ENCODE data around the gene PCGF2. TPM values are rescaled to one million over a fixed set of nuclear protein-coding genes. Genes with fewer than 3 reads are reported as not detected.

Gene PCGF2
- total RNA-seq, 1 experiment from 2014 or later: 0.88 TPM

DNA sequence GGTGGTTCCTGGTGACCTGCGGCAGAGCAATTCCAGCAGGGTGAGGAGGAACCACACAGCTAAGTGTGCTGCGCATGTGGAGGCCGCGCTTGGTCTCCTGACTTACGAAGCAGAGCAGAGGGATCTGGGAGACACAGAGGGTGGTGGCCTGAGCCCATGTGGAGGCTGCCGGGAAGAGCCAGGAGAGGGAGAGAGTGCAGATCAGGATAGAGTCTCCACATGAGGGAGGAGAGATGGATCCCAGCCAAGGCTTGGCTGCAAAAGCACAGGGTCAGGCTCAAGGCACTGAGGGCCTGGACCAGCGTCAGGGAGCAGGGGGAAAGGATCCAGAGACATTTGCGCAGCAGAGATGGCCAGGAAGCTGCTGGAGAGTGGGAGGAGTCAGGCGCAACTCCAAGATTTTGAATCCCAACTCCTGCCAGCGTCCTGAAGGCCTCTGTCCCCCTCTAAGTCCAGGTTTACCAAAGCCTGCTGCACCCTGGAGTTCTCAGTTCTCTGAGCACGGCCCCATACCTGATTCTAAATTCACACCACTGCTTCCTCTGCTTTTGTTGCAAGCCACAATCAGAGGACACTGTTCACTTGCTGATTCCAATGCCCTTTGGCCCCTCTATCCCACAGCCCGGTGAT, 54.3 kb downstream of the PCGF2 start:
- no peak for DNase-seq (ENCODE audit: low read depth)
- in situ Hi-C loops (cut with HindIII; ENCODE audit: low pct_unique_long_range_greater_than_20kb, low sequenced_read_pairs): no loop called here

DNA sequence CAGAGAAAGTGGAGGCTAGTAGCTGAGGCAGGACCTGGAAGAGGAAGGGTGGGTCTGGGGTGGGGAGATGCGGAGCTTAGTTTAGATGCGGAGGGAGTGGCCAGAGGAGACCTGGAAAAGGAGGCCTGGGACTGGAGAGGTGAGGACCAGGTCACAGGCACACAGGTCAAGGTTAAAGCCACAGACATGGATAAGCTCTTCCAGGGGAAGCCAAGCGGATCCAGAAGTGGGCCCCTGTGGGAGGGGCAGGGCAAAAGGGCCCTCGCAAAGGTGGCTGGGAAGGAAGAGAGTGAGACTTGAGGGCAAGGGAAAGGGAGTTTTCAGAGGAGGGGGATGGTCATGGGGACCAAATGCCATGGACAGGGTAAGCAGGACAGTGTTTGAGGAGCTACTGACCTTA, 57.0 kb downstream of the PCGF2 start:
- DNase-seq (ENCODE audit: low read depth): no peak
- in situ Hi-C loops (cut with HindIII; ENCODE audit: low pct_unique_long_range_greater_than_20kb, low sequenced_read_pairs): no loop called here

DNA sequence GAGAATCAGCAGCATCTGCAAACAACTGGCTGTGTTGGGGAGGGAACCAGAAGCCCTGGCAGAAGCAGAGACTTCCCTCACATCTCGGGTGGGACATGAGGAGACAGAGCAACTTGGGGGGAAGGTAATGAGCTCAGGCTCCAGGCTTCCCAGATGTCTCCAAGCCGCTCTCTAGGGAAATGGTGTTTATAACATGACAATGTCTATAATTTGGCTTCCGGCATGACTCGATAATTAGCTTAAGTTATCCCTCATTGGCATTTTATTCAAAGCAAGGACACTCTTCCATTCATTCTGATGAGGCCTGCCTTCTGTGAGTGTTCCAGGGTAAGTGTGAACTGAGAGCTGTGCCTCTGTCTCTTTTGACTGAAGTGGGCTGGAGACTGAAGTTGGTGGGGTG, 57.8 kb downstream of the PCGF2 start:
- no peak for DNase-seq (ENCODE audit: low read depth)
- in situ Hi-C loops (cut with HindIII; ENCODE audit: low pct_unique_long_range_greater_than_20kb, low sequenced_read_pairs): no loop called here

DNA sequence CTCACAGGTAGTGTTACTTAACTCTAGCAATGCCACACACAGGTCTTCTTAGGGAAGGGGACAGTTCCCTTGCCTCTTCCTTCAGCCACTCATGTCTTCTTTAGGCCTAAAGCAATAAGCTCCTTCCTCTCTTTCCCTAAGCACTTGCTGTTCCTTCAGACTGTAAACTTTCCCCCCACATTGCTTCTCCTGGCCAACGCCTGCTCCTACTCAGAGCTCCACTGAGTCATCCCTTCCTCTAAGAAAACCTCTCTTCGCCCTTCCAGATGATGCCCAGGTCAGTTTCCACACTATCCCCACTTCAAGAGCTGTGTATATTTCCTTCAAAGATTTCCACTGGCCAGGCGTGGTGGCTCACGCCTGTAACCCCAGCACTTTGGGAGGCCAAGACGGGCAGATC, 60.9 kb downstream of the PCGF2 start:
- in situ Hi-C loops (cut with HindIII; ENCODE audit: low pct_unique_long_range_greater_than_20kb, low sequenced_read_pairs): no loop called here
- DNase-seq (ENCODE audit: low read depth): no peak

DNA sequence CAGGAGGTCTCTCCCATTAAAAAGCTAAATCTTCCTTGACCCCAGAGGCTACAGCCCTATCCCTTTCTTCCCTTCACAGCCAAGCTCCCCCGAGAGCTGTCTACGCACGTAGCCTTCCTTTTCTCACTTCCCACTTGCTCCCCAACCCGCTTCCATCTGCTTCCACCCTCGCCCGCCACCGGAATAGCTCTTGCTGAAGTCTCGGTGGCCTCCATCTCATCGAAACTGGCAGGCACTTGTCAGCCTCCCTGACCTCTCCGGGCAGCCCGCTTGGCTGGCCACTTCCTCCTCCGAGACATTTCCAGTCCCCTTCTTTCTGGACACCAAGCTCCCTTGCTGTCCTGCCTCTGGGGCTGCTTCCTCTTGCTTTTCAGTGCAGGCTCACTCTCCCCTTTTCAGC, 62.6 kb downstream of the PCGF2 start:
- in situ Hi-C loops (cut with HindIII; ENCODE audit: low pct_unique_long_range_greater_than_20kb, low sequenced_read_pairs): no loop called here
- DNase-seq (ENCODE audit: low read depth): no peak

Other genes starting within 250 kb of the PCGF2 start
- 2.3 and 5.5 TPM in 2 replicates for gene SRCIN1, start 142.4 kb downstream of the PCGF2 start, total RNA-seq (2014; rRNA removed; shearing (Covaris generic); ENCODE audit: low replicate concordance)
- 14.1 and 20.4 TPM in 2 replicates for gene EPOP, start 73.4 kb downstream of the PCGF2 start, total RNA-seq (2014; rRNA removed; shearing (Covaris generic); ENCODE audit: low replicate concordance)
- gene MLLT6, start 43.1 kb downstream of the PCGF2 start, total RNA-seq (2014; rRNA removed; shearing (Covaris generic); ENCODE audit: low replicate concordance): 22.8 and 27.9 TPM in 2 replicates
- 13.0 and 23.0 TPM in 2 replicates for gene CISD3, start 18.0 kb downstream of the PCGF2 start, total RNA-seq (2014; rRNA removed; shearing (Covaris generic); ENCODE audit: low replicate concordance)
- gene PSMB3, start 4.4 kb upstream of the PCGF2 start, total RNA-seq (2014; rRNA removed; shearing (Covaris generic); ENCODE audit: low replicate concordance): 364 and 410 TPM in 2 replicates
- gene PIP4K2B, start 51.2 kb upstream of the PCGF2 start, total RNA-seq (2014; rRNA removed; shearing (Covaris generic); ENCODE audit: low replicate concordance): 50.6 and 89.8 TPM in 2 replicates
- gene CWC25, start 77.0 kb upstream of the PCGF2 start, total RNA-seq (2014; rRNA removed; shearing (Covaris generic); ENCODE audit: low replicate concordance): 15.2 and 21.9 TPM in 2 replicates
- gene RPL23, start 105.4 kb upstream of the PCGF2 start, total RNA-seq (2014; rRNA removed; shearing (Covaris generic); ENCODE audit: low replicate concordance): 1,156 and 1,210 TPM in 2 replicates
- 310 and 333 TPM in 2 replicates for gene LASP1, start 121.7 kb upstream of the PCGF2 start, total RNA-seq (2014; rRNA removed; shearing (Covaris generic); ENCODE audit: low replicate concordance)
- not detected in 2 replicates for gene FBXO47, start 219.1 kb upstream of the PCGF2 start, total RNA-seq (2014; rRNA removed; shearing (Covaris generic); ENCODE audit: low replicate concordance)

Data from Caki2 (cell line).